Activated T-helper 2 cell treated with anti-CD3 and anti-CD28 coated beads, Interferon-gamma antibody, Interleukin-2, Interleukin-4, amounts not matched to agents 10 μg/mL and 5 μg/mL and 100 μg/mL, durations not matched to agents 14 hours and 24 hours and 36 hours (primary cell): ENCODE measurements around the gene PLEKHA6. TPM values are rescaled to one million over a fixed set of nuclear protein-coding genes. Genes with fewer than 3 reads are reported as not detected.

Experiments used
- DNase-seq: peaks from one replicate; pipeline ENCODE4 v3.0.0; 2021; ENCODE audit warnings: low spot score
- H3K27ac Mint-ChIP-seq: one replicate; pipeline ENCODE4 v1.8.0; 2021; ENCODE audit warnings: mixed read lengths
- H3K27me3 Mint-ChIP-seq: one replicate; pipeline ENCODE4 v1.8.0; 2021; ENCODE audit warnings: low read depth, mixed read lengths
- H3K36me3 Mint-ChIP-seq: one replicate; pipeline ENCODE4 v1.8.0; 2021; ENCODE audit warnings: low read depth, mixed read lengths
- H3K4me1 Mint-ChIP-seq: one replicate; pipeline ENCODE4 v1.8.0; 2021; ENCODE audit warnings: low read depth, mixed read lengths
- H3K4me3 Mint-ChIP-seq: one replicate; pipeline ENCODE4 v1.8.0; 2021; ENCODE audit warnings: low read depth, mild to moderate bottlenecking, moderate library complexity, mixed read lengths
- H3K9me3 Mint-ChIP-seq: one replicate; pipeline ENCODE4 v1.8.0; 2021; ENCODE audit warnings: mixed read lengths
- intact Hi-C: fragments of 100-400 bp; cut with micrococcal nuclease; formaldehyde crosslinking; loops from one replicate; pipeline ENCODE4 v1.15.1; 2023
- total RNA-seq: library from RNA; stranded (reverse); gene quantifications from 2 replicates; pipeline ENCODE4 v1.2.3, GENCODE V29; 2022

PLEKHA6 gene
- total RNA-seq, 1 donor from 2014 or later = 0.52 TPM

- no peak for DNase-seq
- Mint-ChIP-seq H3K27ac (no peak overlapping the region), H3K4me3 (no peak overlapping the region), H3K27me3 (peaks cover 30% of the 10 kb centered on the region), H3K4me1 (peaks cover 15% of the 10 kb centered on the region), H3K36me3 (no peaks in the 10 kb centered on the region), H3K9me3 (no peaks in the 10 kb centered on the region)
- intact Hi-C loops = no loop called here
Observed at GRCh38 chr1:204288021-204288588, 71.6 kb downstream of the PLEKHA6 start.

- peaks cover 15% of the 10 kb centered on the region for H3K4me1 Mint-ChIP-seq
- intact Hi-C loops = no loop called here
- no peaks in the 10 kb centered on the region for H3K36me3 Mint-ChIP-seq
- no peak for DNase-seq
- H3K4me3 Mint-ChIP-seq = no peak overlapping the region
- H3K9me3 Mint-ChIP-seq = no peaks in the 10 kb centered on the region
- H3K27ac Mint-ChIP-seq = no peak overlapping the region
- peaks cover 29% of the 10 kb centered on the region for H3K27me3 Mint-ChIP-seq
Observed at GRCh38 chr1:204287466-204287891, 72.2 kb downstream of the PLEKHA6 start.

GRCh38 chr1:204286831-204287421 is 72.8 kb downstream of the PLEKHA6 start:
- peaks cover 15% of the 10 kb centered on the region for H3K4me1 Mint-ChIP-seq

GRCh38 chr1:204286315-204286714 is 73.4 kb downstream of the PLEKHA6 start:
- Mint-ChIP-seq H3K36me3 (no peaks in the 10 kb centered on the region), H3K4me3 (no peak overlapping the region), H3K27ac (no peak overlapping the region), H3K9me3 (no peaks in the 10 kb centered on the region), H3K4me1 (peaks cover 15% of the 10 kb centered on the region), H3K27me3 (peaks cover 37% of the 10 kb centered on the region)
- intact Hi-C loops = no loop called here
- no peak for DNase-seq

More at GRCh38 chr1:204286831-204287421, 72.8 kb downstream of the PLEKHA6 start:
- Mint-ChIP-seq H3K36me3 (no peaks in the 10 kb centered on the region), H3K27me3 (peaks cover 32% of the 10 kb centered on the region), H3K4me3 (peak overlapping the region; percentile 50), H3K9me3 (no peaks in the 10 kb centered on the region), H3K27ac (peak overlapping the region; percentile 73)
- intact Hi-C loops = no loop called here
- peak; percentile 13 for DNase-seq

GRCh38 chr1:204285436-204286305 is 74.1 kb downstream of the PLEKHA6 start:
- no peak overlapping the region for H3K4me3 Mint-ChIP-seq
- H3K27me3 Mint-ChIP-seq = peaks cover 33% of the 10 kb centered on the region
- H3K27ac Mint-ChIP-seq = no peak overlapping the region
- peaks cover 15% of the 10 kb centered on the region for H3K4me1 Mint-ChIP-seq
- no peaks in the 10 kb centered on the region for H3K36me3 Mint-ChIP-seq
- no peaks in the 10 kb centered on the region for H3K9me3 Mint-ChIP-seq
- intact Hi-C loops = no loop called here
- no peak for DNase-seq

- no peaks in the 10 kb centered on the region for H3K9me3 Mint-ChIP-seq
- no peaks in the 10 kb centered on the region for H3K36me3 Mint-ChIP-seq
- intact Hi-C loops = no loop called here
- H3K4me3 Mint-ChIP-seq = no peak overlapping the region
- peaks cover 15% of the 10 kb centered on the region for H3K4me1 Mint-ChIP-seq
- H3K27ac Mint-ChIP-seq = no peak overlapping the region
- H3K27me3 Mint-ChIP-seq = peaks cover 30% of the 10 kb centered on the region
- no peak for DNase-seq
Observed at GRCh38 chr1:204284929-204285328, 74.8 kb downstream of the PLEKHA6 start.

GRCh38 chr1:204283711-204284651 is 75.7 kb downstream of the PLEKHA6 start:
- H3K27ac Mint-ChIP-seq = no peak overlapping the region
- no peak overlapping the region for H3K4me3 Mint-ChIP-seq
- H3K36me3 Mint-ChIP-seq = no peaks in the 10 kb centered on the region
- H3K9me3 Mint-ChIP-seq = no peaks in the 10 kb centered on the region
- intact Hi-C loops = no loop called here
- peaks cover 15% of the 10 kb centered on the region for H3K4me1 Mint-ChIP-seq
- no peak for DNase-seq
- H3K27me3 Mint-ChIP-seq = peaks cover 29% of the 10 kb centered on the region

GRCh38 chr1:204282761-204283221 is 76.9 kb downstream of the PLEKHA6 start:
- Mint-ChIP-seq H3K27ac (no peak overlapping the region), H3K9me3 (no peaks in the 10 kb centered on the region), H3K36me3 (no peaks in the 10 kb centered on the region), H3K4me1 (peaks cover 11% of the 10 kb centered on the region), H3K4me3 (no peak overlapping the region), H3K27me3 (peaks cover 27% of the 10 kb centered on the region)
- intact Hi-C loops = no loop called here
- no peak for DNase-seq

- Mint-ChIP-seq H3K27me3 (peaks cover 27% of the 10 kb centered on the region), H3K36me3 (no peaks in the 10 kb centered on the region), H3K9me3 (no peaks in the 10 kb centered on the region), H3K4me1 (no peaks in the 10 kb centered on the region), H3K4me3 (no peak overlapping the region), H3K27ac (no peak overlapping the region)
- intact Hi-C loops = no loop called here
- no peak for DNase-seq
Observed at GRCh38 chr1:204280099-204280961, 79.4 kb downstream of the PLEKHA6 start.

GRCh38 chr1:204278958-204279357 is 80.8 kb downstream of the PLEKHA6 start:
- DNase-seq = no peak
- H3K36me3 Mint-ChIP-seq = no peaks in the 10 kb centered on the region
- H3K9me3 Mint-ChIP-seq = no peaks in the 10 kb centered on the region
- H3K27ac Mint-ChIP-seq = no peak overlapping the region
- peaks cover 29% of the 10 kb centered on the region for H3K27me3 Mint-ChIP-seq
- intact Hi-C loops = no loop called here
- H3K4me3 Mint-ChIP-seq = no peak overlapping the region
- H3K4me1 Mint-ChIP-seq = no peaks in the 10 kb centered on the region

- intact Hi-C loops = no loop called here
- DNase-seq = no peak
- H3K4me3 Mint-ChIP-seq = no peak overlapping the region
- H3K4me1 Mint-ChIP-seq = no peaks in the 10 kb centered on the region
- H3K36me3 Mint-ChIP-seq = no peaks in the 10 kb centered on the region
- no peaks in the 10 kb centered on the region for H3K9me3 Mint-ChIP-seq
- no peak overlapping the region for H3K27ac Mint-ChIP-seq
- H3K27me3 Mint-ChIP-seq = peaks cover 29% of the 10 kb centered on the region
Observed at GRCh38 chr1:204278251-204278650, 81.5 kb downstream of the PLEKHA6 start.
